ENCODE results near the gene LBH.

Gene LBH

DNA sequence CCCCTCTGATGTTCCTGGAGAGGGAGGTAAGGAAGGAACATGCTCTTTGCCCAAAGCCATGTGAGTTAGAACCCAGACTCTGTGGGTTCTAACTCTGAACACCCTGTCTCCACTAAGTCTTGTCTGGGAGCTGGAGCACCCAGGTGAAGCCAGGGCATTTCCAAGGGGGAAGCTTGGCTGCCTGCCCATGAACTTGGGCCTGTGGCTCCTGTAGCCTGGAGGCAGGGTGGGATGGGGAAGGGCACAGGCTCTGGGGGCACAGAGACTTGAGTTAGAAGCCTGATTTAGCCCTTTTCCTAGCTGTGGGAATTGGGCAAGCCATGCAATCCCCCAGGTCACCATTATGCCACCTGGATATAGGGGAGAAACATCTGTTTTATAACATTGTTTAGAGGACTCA lies 65.2 kb downstream of the LBH start:
- Mint-ChIP-seq H3K27me3 (ENCODE audit: low read depth) (no peaks in the 10 kb centered on the region), H3K4me1 (ENCODE audit: low read depth) (peaks cover 3% of the 10 kb centered on the region), H3K4me3 (no peak overlapping the region), H3K27ac (no peak overlapping the region), H3K9me3 (no peaks in the 10 kb centered on the region), H3K36me3 (ENCODE audit: low read depth) (no peaks in the 10 kb centered on the region)
- no peak for DNase-seq (ENCODE audit: low spot score)

DNA sequence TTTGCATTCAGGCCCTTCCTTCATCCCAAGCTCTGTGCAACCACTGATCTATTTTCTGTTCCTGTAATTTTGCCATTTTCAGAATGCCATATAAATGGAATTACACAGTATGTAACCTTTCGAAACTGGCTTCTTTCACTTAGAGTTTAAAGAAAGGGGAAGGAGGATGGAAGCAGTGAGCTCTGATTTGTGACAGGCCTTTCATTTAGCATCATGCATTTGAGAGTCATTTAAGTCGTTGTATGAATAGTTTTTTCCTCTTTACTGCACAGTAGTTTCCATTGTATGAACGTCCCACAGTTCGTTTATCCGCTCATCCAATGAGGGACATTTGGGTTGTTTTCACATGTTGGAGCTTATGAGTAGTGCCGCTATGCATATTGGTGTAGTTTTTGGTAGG lies 67.0 kb downstream of the LBH start:
- Mint-ChIP-seq H3K36me3 (ENCODE audit: low read depth) (no peaks in the 10 kb centered on the region), H3K27me3 (ENCODE audit: low read depth) (no peaks in the 10 kb centered on the region), H3K4me3 (no peak overlapping the region), H3K4me1 (ENCODE audit: low read depth) (peaks cover 3% of the 10 kb centered on the region), H3K27ac (no peak overlapping the region), H3K9me3 (no peaks in the 10 kb centered on the region)
- DNase-seq (ENCODE audit: low spot score), result no peak

DNA sequence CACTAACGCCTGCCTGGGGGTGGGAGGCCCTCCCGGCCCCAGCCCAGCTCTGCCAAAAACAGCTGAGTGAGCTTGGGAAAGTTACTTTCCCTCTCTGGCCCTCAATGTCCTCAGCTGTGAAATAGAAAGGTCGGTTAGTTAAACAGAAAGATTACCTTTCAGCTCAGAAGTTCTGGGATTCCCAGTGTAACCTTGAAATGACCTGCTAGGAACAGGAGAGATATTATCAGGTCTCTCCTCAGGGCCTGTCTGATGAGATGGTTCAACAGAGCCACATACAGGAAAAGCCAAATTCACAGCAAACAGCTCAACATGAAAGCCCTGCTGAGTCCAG lies 68.8 kb downstream of the LBH start:
- H3K36me3 Mint-ChIP-seq (ENCODE audit: low read depth), result no peaks in the 10 kb centered on the region
- H3K9me3 Mint-ChIP-seq, result no peaks in the 10 kb centered on the region
- DNase-seq (ENCODE audit: low spot score), result no peak
- peaks cover 3% of the 10 kb centered on the region for H3K4me1 Mint-ChIP-seq (ENCODE audit: low read depth)
- H3K4me3 Mint-ChIP-seq, result no peak overlapping the region
- no peaks in the 10 kb centered on the region for H3K27me3 Mint-ChIP-seq (ENCODE audit: low read depth)
- no peak overlapping the region for H3K27ac Mint-ChIP-seq

- Mint-ChIP-seq H3K9me3 (no peaks in the 10 kb centered on the region), H3K4me1 (ENCODE audit: low read depth) (peaks cover 3% of the 10 kb centered on the region), H3K27ac (no peak overlapping the region)
Measured at GRCh38 chr2:30300456-30301221, 69.3 kb downstream of the LBH start.

GRCh38 chr2:30301551-30301950 lies 70.2 kb downstream of the LBH start:
- peaks cover 3% of the 10 kb centered on the region for H3K4me1 Mint-ChIP-seq (ENCODE audit: low read depth)
- no peak overlapping the region for H3K27ac Mint-ChIP-seq
- no peaks in the 10 kb centered on the region for H3K27me3 Mint-ChIP-seq (ENCODE audit: low read depth)
- H3K36me3 Mint-ChIP-seq (ENCODE audit: low read depth), result no peaks in the 10 kb centered on the region
- H3K4me3 Mint-ChIP-seq, result no peak overlapping the region
- no peak for DNase-seq (ENCODE audit: low spot score)
- no peaks in the 10 kb centered on the region for H3K9me3 Mint-ChIP-seq

More at GRCh38 chr2:30300456-30301221, 69.3 kb downstream of the LBH start:
- no peak for DNase-seq (ENCODE audit: low spot score)
- Mint-ChIP-seq H3K36me3 (ENCODE audit: low read depth) (no peaks in the 10 kb centered on the region), H3K27me3 (ENCODE audit: low read depth) (no peaks in the 10 kb centered on the region), H3K4me3 (no peak overlapping the region)

DNA sequence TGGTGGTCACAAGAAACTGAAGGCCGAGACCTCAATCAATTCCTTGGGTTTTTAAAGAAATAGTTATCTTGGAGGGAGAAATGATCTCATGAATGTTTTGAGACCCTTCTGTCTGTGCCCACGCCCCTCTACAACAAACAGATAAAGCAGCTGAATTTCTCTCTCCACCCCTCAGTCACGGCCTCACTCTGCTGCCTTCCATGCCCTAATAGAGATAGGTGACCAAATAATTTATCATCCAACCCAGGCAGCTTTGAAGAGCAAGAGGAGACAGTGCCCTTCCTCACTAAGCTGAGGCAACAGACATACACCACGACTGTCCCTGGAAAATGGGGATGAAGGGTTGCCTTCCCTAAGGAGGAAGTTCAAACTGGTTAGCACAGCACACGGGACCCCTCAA lies 71.2 kb downstream of the LBH start:
- DNase-seq (ENCODE audit: low spot score), result no peak
- H3K9me3 Mint-ChIP-seq, result no peaks in the 10 kb centered on the region
- no peaks in the 10 kb centered on the region for H3K36me3 Mint-ChIP-seq (ENCODE audit: low read depth)
- H3K4me3 Mint-ChIP-seq, result no peak overlapping the region
- H3K27me3 Mint-ChIP-seq (ENCODE audit: low read depth), result no peaks in the 10 kb centered on the region
- no peak overlapping the region for H3K27ac Mint-ChIP-seq
- peaks cover 3% of the 10 kb centered on the region for H3K4me1 Mint-ChIP-seq (ENCODE audit: low read depth)

GRCh38 chr2:30303095-30303494 lies 71.8 kb downstream of the LBH start:
- Mint-ChIP-seq H3K27me3 (ENCODE audit: low read depth) (no peaks in the 10 kb centered on the region), H3K4me1 (ENCODE audit: low read depth) (peaks cover 3% of the 10 kb centered on the region), H3K36me3 (ENCODE audit: low read depth) (no peaks in the 10 kb centered on the region), H3K4me3 (no peak overlapping the region), H3K9me3 (no peaks in the 10 kb centered on the region), H3K27ac (no peak overlapping the region)
- no peak for DNase-seq (ENCODE audit: low spot score)

DNA sequence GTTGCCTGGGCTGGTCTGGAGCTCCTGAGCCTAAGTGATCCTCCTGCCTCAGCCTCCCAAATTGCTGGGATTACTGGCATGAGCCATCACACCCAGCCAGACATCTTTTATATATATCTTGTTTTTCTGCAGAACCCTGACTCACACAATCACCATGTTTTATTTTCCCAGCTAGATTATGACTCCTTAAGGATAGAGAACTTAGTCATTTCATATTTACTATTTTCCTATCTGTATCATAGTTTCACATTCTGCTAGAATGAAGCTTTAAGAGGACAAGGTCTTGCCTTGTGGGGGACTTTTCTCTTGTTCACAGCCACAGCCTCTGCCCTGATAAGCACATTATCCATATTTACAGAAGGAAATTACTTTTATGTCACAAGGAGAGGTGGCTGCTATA lies 73.9 kb downstream of the LBH start:
- Mint-ChIP-seq H3K4me3 (no peak overlapping the region), H3K4me1 (ENCODE audit: low read depth) (no peaks in the 10 kb centered on the region)

GRCh38 chr2:30306522-30306921 lies 75.2 kb downstream of the LBH start:
- no peak overlapping the region for H3K4me3 Mint-ChIP-seq
- no peaks in the 10 kb centered on the region for H3K9me3 Mint-ChIP-seq
- H3K27ac Mint-ChIP-seq, result no peak overlapping the region
- no peaks in the 10 kb centered on the region for H3K27me3 Mint-ChIP-seq (ENCODE audit: low read depth)
- H3K4me1 Mint-ChIP-seq (ENCODE audit: low read depth), result peaks cover 2% of the 10 kb centered on the region
- no peaks in the 10 kb centered on the region for H3K36me3 Mint-ChIP-seq (ENCODE audit: low read depth)
- no peak for DNase-seq (ENCODE audit: low spot score)

More for the DNA sequence above, 73.9 kb downstream of the LBH start:
- Mint-ChIP-seq H3K27ac (no peak overlapping the region), H3K9me3 (no peaks in the 10 kb centered on the region), H3K36me3 (ENCODE audit: low read depth) (no peaks in the 10 kb centered on the region), H3K27me3 (ENCODE audit: low read depth) (no peaks in the 10 kb centered on the region)
- DNase-seq (ENCODE audit: low spot score), result no peak

DNA sequence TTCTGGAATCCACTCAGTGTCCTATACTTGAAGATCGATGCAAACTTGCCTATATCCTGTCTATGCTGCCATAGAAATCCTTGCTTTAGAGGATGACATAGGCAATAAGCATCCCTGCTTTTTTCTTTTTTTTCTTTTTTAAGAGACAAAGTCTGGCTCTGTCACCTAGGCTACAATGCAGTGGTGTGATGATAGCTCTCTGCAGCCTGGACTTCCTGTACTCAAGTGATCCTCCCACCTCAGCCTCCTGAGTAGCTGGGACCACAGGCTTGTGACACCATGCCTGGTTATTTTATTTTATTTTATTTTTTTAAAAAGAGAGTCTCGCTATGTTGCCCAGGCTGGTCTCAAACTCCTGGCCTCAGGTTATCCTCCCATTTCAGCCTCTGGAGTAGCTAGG lies 76.9 kb downstream of the LBH start:
- peaks cover 2% of the 10 kb centered on the region for H3K4me1 Mint-ChIP-seq (ENCODE audit: low read depth)

More for the DNA sequence above, 76.9 kb downstream of the LBH start:
- Mint-ChIP-seq H3K27me3 (ENCODE audit: low read depth) (no peaks in the 10 kb centered on the region), H3K9me3 (no peaks in the 10 kb centered on the region), H3K27ac (no peak overlapping the region), H3K4me3 (no peak overlapping the region), H3K36me3 (ENCODE audit: low read depth) (no peaks in the 10 kb centered on the region)
- no peak for DNase-seq (ENCODE audit: low spot score)
